Myocyte (in vitro differentiated cells): Measurements from ENCODE around the gene MVD. TPM values are rescaled to one million over a fixed set of nuclear protein-coding genes. Genes with fewer than 3 reads are reported as not detected.

Experiments used
- DNase-seq: peaks from one replicate; pipeline ENCODE4 v3.0.0-alpha.2; 2012; ENCODE audit warnings: low read depth
- polyA plus RNA-seq: library from polyadenylated mRNA; unstranded; fragments of >200 nt; gene quantifications from one replicate; pipeline ENCODE4 v1.2.1, GENCODE V29; 2012; ENCODE audit warnings: missing spikeins
- total RNA-seq: library from RNA; depleted of rRNA; stranded (reverse); fragments of >200 nt; gene quantifications from 2 replicates; pipeline ENCODE4 v1.2.3, GENCODE V29; 2014

MVD gene, protein sequence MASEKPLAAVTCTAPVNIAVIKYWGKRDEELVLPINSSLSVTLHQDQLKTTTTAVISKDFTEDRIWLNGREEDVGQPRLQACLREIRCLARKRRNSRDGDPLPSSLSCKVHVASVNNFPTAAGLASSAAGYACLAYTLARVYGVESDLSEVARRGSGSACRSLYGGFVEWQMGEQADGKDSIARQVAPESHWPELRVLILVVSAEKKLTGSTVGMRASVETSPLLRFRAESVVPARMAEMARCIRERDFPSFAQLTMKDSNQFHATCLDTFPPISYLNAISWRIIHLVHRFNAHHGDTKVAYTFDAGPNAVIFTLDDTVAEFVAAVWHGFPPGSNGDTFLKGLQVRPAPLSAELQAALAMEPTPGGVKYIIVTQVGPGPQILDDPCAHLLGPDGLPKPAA
- total RNA-seq = 55.8 and 177 TPM in 2 replicates
- 90.9 TPM for polyA plus RNA-seq

DNA sequence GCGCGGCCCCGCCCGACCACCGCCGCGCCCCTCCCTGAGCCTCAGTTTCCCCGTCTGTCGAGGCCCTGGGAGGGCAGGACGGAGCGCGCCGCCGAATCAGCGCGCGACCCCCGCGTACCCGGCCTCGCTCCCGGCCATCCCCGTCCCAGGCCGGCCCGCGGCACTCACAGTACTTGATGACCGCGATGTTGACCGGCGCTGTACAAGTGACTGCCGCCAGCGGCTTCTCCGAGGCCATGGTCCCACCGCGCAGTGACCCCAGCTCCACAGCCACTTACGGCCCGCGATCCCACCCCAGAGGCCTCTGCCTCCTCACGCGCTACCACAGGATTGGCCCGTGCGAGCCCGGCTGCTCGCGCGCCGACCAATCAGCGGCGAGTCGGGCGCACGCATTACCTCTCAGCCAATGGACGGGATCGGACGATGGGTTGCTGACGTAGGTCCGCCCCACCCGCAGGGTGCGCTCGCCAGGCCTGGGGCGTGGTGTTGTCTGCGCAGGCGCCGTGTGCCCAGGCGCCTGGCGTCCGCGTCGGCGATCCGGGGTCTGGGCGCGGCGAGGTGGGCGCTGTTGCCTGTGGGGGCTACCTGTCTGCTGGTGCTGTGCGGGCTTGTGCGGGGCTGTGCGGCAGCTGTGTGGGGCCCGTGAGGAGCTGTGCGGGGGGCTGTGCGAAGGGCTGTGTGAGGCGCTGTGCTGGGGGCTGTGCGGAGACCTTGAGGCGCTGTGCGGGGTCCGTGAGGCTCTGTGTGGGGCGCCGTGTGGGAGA lies at the start of gene MVD:
Gene MVD (minus strand): TSS at position 249 of the 764 bp plus-strand sequence. CDS start 11 bp downstream, at position 238.
- DNase-seq = peak; percentile 98

DNA sequence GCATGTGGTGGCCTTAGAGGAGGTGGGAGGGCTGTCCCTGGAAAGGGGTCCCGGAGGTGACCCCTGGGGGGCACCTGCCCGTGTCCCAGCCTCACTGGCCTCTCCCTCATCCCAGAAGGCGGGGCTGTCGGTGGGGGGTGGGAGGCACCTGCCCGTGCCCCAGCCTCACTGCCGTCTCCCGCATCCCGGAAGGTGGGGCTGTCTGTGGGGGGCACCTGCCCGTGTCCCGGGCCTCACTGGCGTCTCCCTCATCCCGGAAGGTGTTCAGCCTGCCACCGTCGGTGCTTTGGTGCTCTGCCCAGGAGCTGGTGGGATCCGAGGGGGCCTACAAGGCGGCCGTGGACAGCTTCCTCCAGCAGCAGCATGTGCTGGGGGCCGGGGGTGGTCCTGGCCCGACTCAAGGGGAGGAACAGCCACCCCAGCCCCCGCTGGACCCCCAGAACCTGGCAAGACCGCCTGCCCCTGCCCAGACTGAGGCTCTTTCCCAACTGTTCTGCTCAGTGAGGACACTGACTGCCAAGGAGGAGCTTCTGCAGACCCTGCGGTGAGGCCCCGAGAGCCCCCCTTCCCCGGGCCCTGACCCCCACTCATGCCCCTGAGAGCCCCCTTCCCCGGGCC lies 49.6 kb upstream of the MVD start:
- no peak for DNase-seq

DNA sequence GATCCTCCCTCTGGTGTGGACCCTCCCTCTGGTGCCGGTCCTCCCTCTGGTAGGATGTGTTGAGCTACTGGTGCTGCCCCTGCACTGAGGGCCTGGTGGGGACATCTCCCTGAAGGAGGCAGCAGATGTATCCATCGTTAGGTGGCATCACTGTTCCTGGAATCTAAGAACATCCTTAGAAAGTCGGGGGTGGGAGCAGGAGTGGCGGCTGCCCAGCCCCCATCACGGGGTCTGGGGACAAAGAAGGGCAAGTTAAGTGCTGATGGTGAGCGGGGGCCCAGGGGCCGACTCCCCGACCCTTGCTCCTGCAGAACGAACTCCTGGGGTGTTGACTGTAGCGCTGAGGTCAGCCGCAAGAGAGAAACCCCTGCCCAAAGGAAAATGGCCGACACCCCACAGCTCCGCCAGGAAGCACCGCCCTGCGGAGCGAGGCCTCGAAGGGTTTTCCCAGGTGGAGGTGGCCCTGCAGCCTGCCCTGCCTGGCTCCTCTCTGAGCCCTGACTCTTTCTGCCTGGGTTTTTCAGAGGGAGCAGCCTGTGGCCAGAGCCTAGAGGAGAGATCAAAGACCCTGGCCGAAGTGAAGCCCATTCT lies 49.0 kb upstream of the MVD start:
- DNase-seq = no peak

DNA sequence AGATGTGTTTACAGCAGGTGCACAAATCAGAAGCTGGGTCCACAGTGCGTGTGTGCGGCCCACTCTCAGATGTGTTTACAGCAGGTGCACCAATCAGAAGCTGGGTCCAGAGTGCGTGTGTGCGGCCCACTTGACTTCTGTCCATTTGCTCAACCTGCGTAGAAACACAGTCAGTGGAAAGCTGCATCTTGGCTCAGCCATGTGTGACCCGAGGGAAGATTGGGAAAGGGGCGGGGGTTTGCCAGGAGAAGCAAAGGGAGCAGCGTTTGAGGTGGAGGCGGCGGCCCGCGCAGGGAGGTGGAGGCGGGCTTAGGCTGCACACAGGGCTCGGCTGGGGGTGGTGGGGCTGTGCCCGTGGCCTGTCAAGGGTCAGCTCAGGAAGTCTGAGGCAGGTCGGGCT lies 47.7 kb upstream of the MVD start:
- DNase-seq = no peak

DNA sequence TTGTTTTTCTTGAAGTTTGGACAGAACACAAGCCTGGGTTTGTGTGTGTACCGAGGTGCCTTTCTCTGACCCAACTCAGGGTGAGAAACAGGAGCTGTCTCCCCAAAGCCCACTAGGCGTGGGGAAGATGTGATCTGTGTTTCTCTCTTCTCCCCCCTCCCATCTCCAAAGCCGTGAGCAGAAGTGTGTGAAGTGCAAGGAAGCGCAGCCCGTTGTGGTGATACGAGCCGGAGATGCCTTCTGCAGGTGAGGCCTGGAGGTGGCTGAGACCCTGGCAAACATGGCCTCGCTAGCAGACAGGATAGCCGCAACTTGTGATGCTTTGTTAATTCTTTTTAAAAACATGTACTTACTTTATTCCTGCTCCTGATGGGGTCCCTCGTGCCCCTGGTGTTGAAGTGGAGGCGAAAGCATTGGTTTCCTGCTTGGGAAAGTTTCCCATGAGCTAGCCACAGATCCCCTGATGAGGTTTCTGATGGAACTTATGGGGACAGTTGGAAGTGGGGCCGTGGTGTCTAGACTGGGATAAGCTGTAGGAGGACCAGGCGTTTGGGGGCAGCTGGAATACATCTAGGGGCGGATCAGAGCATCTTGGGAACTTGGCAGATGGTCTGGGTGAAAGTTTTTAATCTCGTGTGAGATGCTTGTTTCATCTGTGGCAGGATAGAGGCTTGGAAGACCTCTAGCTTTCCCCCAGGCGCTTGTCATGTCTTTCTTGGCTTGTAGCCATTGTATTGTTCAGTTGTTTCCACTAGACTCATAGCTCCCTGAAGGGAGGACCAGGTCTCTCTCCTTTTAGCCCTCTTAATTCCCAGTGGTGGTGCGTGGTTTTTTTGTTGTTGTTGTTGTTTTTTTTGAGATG lies 44.3 kb upstream of the MVD start:
- no peak for DNase-seq

DNA sequence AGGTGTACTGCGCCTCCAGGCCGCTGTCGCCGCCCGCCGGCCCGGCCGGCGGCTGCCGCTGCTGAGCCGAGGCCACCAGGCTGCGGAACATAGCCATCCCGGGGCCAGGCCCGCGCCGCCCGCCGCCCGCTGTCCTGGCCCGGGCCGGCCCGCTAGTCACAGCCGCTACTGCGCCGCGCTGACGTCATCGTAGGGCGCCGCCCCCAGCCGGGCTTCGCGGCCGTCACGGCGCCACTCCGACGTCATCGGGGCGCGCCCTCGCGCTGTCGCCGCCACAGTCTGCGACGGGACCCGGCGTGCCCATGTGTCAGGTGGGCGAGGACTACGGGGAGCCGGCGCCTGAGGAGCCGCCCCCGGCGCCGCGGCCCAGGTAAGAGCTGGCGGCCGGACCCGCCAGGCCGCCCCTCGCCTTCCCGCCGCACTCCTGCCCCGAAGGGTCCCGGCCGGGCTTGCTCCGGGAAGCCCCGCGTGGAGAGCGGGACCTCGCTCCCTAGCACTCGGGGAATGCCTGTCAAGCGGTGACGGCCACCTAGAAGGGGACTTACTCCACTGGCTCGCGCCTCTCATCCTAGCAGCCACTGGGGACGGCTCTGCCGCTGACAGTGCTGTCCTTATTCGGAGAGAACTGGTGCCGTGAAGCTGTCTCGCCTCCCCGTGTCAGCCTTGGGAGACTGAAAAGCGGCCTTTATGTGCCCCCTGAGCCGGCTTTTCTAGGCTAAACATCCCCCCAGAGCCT lies 43.5 kb upstream of the MVD start, which contains the start of the genes CTU2 and RNF166:
Gene CTU2 (plus strand): TSS at position 275 of the 736 bp plus-strand sequence. CDS start 28 bp downstream, at position 303.
Gene RNF166 (minus strand): TSS at position 180 of the 736 bp plus-strand sequence. CDS start 83 bp downstream, at position 97.
- DNase-seq = peak; percentile 84

DNA sequence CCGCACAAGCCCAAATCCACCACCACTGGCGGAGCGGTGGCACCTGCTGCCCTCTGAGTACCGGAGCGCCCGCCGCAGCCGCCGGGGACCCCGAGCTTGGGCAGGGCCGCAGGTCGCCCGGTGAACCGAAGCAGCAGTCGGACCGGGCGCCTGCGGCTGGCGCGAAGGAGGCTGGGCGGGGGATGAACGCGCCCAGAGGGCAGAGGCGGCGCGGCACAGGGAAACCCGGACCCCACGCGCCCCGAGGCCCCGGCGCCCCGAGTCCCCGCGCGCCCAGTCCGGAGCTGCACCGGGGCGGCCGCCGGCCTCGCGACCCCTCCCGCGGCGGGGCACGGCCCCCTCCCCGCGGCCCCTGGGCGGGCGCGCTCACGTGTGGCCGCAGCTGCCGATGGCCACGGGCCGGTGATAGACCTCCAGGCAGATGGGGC lies 42.9 kb upstream of the MVD start:
- no peak for DNase-seq

DNA sequence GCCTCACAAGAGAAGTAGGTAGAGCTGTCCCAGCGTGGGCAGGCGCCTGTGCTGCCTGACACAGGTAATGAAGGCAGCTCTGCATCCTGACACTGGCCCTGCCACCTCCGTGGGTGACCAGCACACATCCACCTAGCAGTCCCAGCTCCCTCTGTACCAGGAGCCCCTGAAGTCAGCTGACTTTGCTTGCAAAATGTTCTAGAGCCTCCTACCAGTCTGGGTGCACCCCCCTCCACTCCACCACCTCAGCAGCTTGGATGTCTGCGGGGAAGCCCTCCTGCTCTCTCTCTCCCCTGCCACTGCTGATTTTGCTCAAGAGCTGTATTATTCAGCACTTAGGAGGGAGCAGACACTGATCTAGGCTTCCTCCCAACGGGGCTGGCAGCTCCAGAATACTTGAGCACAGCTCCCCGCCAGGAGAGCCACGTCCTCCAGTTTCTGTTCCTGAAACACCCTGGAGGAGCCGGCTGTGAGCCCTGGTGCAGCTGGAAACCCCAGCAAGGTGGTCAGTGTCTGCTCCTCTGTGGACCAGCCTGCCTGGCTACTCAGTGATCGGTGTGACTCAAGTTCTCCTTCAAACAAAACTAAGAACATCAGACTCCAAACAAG lies 42.3 kb upstream of the MVD start:
- no peak for DNase-seq

DNA sequence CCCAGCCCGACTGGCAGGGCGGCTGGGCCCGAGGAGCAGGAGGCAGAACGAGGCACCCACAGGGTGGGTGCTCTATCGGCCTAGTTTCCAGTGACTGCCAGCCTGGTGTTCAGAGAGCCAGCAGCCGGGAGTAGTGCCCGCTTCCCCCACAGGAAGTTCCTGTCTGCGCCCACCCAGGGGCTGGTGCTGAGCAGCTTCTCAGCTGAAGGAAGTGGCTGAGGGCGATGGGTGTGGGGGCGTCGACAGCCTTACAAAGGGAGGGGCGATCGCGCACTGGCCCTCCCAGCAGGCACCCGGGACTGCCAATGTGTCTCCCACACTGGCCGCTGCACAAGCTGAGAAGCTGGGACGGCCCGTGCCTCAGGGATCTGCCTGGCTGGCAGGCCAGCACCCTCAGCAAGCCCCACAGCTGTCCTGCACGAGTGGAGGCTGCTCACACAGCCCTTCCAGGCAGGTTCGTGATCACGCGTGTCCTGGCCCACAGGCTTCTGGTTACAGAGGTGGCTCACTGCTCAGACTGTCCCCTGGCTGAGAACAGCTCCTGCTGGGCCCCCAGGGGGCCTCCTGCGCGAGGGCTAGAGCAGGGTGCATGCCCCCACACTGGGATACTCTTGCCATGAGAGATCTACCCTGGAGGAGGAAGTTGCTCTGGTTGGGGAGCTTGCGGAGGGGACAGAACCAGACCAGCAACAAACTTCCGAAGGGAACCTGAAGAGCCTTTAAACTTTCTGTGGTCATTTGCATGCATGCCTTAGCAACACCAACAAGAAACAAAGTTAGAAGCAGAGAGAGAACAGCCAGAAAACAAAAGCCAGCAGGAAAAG lies 40.8 kb upstream of the MVD start:
- no peak for DNase-seq

DNA sequence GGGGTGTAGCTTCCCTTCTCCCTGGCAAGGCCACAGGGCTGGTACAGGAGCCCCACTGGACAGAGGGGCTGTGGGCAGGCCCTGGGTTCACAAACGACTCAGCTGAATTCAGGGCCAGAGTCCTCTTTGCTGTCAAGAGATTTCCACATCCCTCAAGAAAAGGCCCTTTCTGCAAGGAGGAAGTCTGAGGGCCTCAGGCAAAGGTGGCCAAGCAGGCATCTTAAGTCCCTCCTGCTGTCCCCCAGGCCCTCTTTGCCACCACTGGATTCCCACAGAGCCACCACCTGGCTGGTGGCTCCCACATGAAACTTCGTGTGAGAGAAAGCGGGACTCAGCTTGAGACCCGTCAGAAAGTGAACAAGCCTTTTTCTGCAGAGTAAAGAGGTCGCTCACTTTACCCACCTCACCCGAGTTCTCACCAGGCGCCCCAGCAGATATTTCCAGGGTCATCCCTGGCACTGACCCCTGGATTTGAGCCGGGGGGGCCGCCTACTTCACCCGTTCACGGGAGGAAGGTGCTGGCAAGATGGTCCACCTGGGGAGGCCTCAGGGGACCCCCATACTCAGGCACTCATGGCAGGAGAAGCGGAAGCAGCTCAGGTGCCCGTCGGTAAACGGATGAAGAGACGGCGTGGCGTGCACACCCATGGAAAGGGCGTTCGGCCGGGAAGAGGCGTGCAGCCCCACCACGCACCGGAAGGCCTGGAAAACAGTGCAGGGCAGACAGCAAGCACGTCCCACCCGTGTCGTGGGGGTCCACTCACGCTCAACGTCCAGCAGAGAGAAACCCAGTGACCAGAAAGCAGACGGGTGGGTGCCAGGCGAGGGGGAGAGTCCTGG lies 39.7 kb upstream of the MVD start:
- DNase-seq = no peak

DNA sequence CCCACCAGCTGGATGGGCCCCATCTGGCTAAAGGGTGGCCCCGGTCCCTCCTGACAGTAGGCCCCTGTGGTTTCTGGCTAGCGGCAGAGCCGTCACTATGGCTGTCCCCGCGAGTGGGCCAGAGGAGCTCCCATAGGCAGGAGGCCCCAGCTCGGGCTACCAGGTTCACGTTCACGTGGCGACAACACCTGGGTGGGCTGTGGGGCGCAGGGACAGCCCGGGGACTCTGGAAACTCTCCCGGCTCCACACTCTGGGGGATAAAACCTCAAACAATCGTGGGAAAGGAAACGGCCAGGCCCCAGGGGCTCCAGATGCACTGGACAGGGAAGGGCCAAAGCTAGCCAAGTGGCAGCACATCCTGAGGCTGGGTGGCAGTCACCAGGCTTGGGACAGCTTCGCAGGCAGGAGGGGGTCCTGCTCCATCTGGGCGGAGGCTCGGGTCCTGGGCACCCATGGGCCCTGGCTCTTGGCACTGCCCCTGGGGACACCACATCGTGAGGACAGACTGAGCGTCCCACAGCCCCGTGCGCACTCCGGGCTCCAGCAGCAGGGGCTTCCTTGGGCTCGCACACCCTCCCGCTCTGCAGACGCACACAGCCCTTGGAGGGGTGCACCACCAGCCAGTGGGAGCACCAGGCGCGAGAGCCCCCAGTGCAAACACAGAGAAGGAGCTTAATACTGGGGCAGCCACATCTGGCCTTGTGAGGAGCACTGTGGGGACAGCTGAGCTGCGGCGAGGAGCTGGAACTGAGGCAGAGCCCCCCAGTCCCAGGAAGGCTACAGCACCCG lies 38.9 kb upstream of the MVD start:
- DNase-seq = no peak

DNA sequence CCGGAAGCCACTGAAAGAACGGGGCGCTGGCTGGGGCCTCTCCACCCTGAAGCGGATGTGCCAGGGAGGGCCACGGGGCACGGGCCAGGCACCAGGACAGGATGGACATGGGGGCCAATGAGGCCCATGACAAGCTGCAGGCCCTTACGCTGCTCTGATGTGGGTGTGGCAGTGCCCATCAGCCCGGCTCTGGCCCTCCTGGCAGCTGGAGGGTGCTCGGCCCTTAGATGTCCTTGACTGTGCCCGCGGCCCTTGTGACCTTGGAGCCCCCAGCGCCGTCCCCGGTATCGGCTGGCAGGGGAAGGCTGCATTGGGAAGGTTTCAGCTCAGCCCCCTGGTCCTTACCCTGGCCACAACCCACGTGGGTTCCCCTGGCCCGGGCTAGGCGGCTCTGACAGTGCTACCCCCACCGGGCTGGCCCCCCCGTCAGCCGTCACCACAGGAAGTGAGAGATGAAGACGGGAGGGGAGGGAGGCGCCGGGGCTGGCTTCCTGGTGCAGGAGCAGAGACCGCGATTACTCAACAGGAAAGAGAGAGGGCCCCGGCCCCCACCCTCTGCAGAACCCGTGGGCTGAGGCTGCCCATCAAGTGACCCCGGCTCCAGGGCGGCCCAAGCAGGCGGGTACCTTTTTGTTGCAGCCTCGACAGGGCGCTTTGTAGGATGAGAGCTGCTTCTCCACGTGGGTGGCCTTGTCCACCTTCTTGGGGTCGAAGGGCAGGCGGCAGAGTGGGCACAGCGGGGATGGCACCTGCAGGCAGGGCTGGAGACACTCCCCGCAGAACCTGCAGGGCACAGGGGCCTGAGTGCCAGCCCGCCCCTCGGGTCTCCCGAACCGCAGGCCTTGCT lies 38.0 kb upstream of the MVD start:
- DNase-seq = no peak

DNA sequence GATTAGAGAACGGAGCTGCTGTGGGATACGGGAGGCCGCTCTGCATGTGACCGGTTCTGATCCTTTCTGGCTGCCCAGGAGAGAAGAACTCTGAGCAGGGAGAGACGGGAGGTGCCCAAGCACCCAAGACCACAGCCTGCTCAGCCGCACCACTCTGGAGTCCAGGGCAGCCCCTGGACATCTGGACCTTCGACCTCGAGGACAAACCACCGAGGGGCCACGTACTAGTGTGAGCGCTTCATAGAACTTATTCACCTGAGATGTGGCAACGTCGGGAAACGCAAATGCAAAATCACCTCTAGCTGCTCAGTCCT lies 37.4 kb upstream of the MVD start:
- no peak for DNase-seq

DNA sequence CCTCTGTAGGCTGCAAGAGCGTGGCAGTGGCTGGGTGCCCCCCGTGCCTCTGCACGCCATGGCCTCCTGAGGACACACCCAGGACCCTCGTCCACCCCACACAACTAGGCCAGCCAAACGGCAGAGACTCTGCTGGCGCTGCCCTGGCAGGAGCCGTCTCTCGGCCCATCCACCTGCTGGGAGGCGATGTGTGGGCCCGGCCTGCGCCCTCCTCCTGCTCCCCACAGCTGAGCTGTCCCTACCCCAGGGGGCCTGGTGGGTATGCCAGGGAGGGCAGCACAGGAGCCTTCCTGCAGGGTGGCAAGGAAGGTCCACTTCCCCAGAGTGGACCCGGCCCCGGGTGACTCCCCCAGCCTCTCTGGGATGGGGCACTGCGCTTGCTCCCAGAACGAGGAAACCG lies 36.3 kb upstream of the MVD start:
- no peak for DNase-seq

DNA sequence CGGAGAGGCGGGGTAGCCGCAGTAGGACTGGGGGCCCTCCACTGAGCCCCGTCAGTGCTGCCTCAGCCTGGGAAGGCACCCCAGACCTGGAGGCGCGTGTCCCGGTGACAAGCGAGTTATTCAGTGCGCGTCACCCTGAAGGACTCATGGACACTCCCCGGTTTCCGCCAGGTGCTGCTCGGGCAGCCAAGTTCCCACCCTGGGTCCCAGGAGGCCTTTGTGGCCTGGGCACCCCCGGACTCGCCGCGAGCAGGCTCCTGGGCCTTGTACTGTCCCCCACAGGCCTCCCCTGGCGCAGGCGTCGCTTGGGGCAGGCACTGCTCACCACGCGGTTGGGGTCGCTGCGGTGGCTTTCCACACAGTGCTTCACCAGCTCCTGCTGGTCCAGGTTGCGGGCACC lies 35.8 kb upstream of the MVD start:
- no peak for DNase-seq
